Measurements from ENCODE around the gene ANKRD16. TPM values are rescaled to one million over a fixed set of nuclear protein-coding genes. Genes with fewer than 3 reads are reported as not detected.
A peak's percentile ranks its signal among the peaks of the same experiment; 100 is the strongest.

ANKRD16 gene
- total and polyA plus RNA-seq, 2 of the 13 experiments (the other 11 are each of a cell fraction or from before 2014, with no cell fraction given) = 8.0 to 11.4 TPM

- TF ChIP-seq AHDC1 (CRISPR knock-in tag; IDR thresholded peaks at IDR 0.05; ENCODE audit: borderline replicate concordance) = no peak
- peak; percentile 96 for TF ChIP-seq HDAC1 (CRISPR knock-in tag; IDR thresholded peaks at IDR 0.05)
- 0 out of 2 replicates have a peak, but pooled peaks have one; percentile 28 for TF ChIP-seq RXRB (CRISPR knock-in tag; IDR thresholded peaks at IDR 0.05; ENCODE audit: borderline replicate concordance)
- TF ChIP-seq, protein P1, sequence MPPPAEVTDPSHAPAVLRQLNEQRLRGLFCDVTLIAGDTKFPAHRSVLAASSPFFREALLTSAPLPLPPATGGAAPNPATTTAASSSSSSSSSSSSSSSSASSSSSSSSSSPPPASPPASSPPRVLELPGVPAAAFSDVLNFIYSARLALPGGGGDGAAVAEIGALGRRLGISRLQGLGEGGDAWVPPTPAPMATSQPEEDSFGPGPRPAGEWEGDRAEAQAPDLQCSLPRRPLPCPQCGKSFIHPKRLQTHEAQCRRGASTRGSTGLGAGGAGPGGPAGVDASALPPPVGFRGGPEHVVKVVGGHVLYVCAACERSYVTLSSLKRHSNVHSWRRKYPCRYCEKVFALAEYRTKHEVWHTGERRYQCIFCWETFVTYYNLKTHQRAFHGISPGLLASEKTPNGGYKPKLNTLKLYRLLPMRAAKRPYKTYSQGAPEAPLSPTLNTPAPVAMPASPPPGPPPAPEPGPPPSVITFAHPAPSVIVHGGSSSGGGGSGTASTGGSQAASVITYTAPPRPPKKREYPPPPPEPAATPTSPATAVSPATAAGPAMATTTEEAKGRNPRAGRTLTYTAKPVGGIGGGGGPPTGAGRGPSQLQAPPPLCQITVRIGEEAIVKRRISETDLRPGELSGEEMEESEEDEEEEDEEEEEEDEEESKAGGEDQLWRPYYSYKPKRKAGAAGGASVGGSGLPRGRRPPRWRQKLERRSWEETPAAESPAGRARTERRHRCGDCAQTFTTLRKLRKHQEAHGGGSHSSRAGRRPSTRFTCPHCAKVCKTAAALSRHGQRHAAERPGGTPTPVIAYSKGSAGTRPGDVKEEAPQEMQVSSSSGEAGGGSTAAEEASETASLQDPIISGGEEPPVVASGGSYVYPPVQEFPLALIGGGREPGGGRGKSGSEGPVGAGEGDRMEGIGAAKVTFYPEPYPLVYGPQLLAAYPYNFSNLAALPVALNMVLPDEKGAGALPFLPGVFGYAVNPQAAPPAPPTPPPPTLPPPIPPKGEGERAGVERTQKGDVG (CRISPR knock-in tag; IDR thresholded peaks at IDR 0.05; ENCODE audit: borderline replicate concordance) = no peak
- TF ChIP-seq FOXK2 (IDR thresholded peaks at IDR 0.05) = no peak
- peak; percentile 56; the same call in 1 of the 2 replicates for TF ChIP-seq GATA4 (IDR thresholded peaks at IDR 0.05; ENCODE audit: borderline replicate concordance, low read depth)
- TF ChIP-seq SAP130 (CRISPR knock-in tag; IDR thresholded peaks at IDR 0.05; ENCODE audit: low read depth) = peak; percentile 95
- peak; percentile 90 for TF ChIP-seq THAP11 (CRISPR knock-in tag; IDR thresholded peaks at IDR 0.05)
- peak; percentile 94 for TF ChIP-seq GABPA (IDR thresholded peaks at IDR 0.05; ENCODE audit: low read depth, low read length)
- peak; percentile 90 for TF ChIP-seq GABPA (CRISPR knock-in tag; IDR thresholded peaks at IDR 0.05; ENCODE audit: low read depth)
- TF ChIP-seq ARID3A (IDR thresholded peaks at IDR 0.05; ENCODE audit: low read depth, low read length) = no peak
- TF ChIP-seq, protein P2, sequence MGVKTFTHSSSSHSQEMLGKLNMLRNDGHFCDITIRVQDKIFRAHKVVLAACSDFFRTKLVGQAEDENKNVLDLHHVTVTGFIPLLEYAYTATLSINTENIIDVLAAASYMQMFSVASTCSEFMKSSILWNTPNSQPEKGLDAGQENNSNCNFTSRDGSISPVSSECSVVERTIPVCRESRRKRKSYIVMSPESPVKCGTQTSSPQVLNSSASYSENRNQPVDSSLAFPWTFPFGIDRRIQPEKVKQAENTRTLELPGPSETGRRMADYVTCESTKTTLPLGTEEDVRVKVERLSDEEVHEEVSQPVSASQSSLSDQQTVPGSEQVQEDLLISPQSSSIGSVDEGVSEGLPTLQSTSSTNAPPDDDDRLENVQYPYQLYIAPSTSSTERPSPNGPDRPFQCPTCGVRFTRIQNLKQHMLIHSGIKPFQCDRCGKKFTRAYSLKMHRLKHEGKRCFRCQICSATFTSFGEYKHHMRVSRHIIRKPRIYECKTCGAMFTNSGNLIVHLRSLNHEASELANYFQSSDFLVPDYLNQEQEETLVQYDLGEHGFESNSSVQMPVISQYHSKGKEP (CRISPR knock-in tag; IDR thresholded peaks at IDR 0.05) = peak; percentile 23; the same call in 1 of the 2 replicates
- peak; percentile 70 for TF ChIP-seq ZBTB43 (CRISPR knock-in tag; conservative IDR thresholded peaks at IDR 0.05)
- 0 out of 2 replicates have a peak, but pooled peaks have one; percentile 78 for TF ChIP-seq PCBP1 (IDR thresholded peaks at IDR 0.05; ENCODE audit: borderline replicate concordance, low read depth, low read length)
- TF ChIP-seq ZNF256 (CRISPR knock-in tag; conservative IDR thresholded peaks at IDR 0.05) = 0 out of 2 replicates have a peak, but pooled peaks have one; percentile 64
Measured at GRCh38 chr10:5889624-5890451, at the start of gene ANKRD16, which contains the start of gene FBH1 (continued).
